ENCODE data around the gene RARRES2.
"Not testable (repeated sequence)": the region's sequence is repeated elsewhere in the genome, so short reads cannot be mapped to it uniquely, and the experiment has no call there.

RARRES2 gene

GRCh38 chr7:150314639-150315239, 26.7 kb downstream of the RARRES2 start:
- no peak for DNase-seq

GRCh38 chr7:150313870-150314269, 27.6 kb downstream of the RARRES2 start:
- DNase-seq, result no peak

GRCh38 chr7:150313367-150313809, 28.0 kb downstream of the RARRES2 start:
- no peak for DNase-seq

GRCh38 chr7:150312649-150313366, 28.6 kb downstream of the RARRES2 start:
- not testable (repeated sequence) for DNase-seq

DNA sequence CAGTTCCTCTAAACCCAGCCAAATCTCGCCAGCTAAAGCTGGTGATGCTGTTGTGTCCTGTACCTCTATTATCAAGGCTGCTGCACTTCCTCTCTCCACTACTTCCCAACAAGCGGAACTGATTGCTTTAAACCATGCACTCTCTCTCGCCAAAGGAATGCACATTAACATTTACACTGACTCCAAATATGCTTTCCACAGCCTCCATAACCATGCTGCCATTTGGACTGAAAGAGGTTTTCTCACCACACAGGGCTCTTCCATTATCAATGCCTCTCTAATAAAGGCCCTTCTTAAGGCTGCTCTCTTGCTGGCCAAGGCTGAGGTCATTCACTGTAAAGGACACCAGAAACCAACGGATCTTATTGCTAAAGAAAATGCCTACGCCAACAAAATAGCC, 29.7 kb downstream of the RARRES2 start:
- no peak for DNase-seq

DNA sequence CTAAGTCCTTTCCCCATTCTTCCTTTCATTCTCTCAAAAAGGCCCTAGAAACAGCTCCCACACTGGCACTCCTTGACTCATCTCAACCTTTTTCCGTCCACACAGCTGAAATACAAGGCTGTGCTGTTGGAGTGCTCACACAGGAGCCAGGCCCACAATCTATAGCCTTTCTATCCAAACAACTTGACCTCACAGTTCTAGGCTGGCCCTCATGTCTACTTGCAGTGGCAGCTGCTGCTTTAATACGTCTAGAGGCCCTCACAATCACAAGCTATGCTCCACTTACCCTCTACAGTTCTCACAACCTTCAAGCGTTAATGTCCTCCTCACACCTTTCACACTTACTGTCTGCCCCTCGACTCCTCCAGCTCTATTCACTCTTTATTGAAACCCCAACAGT, 30.3 kb downstream of the RARRES2 start:
- DNase-seq, result no peak

DNA sequence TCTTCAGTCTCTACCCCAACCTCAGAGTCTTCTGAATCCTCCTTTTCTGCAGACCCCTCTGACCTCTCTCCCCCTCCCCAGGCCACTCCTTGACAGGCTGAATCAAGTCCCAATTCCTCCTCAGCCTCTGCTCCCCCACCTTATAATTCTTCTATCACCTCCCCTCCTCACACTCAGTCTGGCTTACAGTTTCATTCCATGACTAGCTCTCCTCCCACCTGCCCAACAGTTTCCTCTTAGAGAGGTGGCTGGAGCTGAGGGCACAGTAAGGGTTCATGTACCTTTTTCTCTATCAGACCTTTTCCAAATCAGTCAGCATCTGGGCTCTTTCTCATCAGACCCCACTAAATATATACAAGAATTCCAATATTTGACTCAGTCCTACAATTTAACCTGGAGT, 32.9 kb downstream of the RARRES2 start:
- DNase-seq, result no peak

GRCh38 chr7:150307904-150308303, 33.5 kb downstream of the RARRES2 start:
- DNase-seq, result no peak

DNA sequence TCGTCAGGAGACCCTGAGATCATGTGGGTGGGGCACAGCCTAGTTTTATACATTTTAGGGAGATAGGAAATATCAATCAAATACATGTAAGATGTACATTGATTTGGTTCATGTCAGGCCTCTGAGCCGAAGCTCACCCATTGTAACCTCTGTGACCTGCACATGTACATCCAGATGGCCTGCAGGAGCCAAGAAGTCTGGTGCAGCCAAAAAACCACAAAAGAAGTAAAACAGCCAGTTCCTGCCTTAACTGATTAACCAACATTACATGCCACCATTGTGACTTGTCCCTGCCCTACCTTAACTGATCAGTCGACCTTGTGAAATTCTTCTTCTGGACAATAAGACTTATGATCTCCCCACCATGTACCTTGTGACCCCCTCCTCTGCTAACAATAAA, 34.3 kb downstream of the RARRES2 start:
- no peak for DNase-seq

DNA sequence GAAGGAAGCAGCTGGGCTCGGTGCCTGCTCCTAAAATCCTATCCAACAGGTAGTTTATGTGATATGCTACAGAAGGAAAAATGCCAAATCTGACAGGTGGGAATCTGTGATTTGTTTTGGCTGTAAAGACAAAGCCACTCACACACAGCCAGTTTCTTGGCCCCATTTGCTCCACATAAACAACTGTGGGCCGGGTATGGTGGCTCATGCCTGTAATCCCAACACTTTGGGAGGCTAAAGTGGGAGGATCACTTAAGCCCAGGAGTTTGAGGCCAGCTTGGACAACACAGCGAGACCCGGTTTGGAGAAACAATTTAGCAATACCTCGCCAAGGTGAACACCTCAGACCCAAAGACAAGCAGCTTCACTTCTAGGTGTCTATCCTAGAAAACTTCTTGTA, 35.1 kb downstream of the RARRES2 start:
- not testable (repeated sequence) for DNase-seq

DNA sequence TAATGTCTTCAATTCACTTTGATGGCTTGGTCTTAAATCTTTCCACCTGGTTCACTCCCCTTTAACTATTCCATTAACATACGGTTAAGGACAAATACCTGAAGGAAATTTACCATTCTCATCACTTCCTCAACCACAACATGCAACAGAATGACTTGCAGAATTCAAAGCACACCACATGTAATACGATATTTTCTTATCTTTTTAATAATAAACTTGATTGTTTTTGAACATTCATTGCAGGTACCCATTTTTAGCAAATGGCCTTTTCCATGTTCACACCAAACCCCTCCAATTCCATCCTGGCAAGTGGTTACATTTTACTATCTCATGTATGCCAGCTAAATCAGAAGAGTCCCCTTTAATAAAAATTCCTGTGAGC, 35.5 kb downstream of the RARRES2 start:
- not testable (repeated sequence) for DNase-seq

DNA sequence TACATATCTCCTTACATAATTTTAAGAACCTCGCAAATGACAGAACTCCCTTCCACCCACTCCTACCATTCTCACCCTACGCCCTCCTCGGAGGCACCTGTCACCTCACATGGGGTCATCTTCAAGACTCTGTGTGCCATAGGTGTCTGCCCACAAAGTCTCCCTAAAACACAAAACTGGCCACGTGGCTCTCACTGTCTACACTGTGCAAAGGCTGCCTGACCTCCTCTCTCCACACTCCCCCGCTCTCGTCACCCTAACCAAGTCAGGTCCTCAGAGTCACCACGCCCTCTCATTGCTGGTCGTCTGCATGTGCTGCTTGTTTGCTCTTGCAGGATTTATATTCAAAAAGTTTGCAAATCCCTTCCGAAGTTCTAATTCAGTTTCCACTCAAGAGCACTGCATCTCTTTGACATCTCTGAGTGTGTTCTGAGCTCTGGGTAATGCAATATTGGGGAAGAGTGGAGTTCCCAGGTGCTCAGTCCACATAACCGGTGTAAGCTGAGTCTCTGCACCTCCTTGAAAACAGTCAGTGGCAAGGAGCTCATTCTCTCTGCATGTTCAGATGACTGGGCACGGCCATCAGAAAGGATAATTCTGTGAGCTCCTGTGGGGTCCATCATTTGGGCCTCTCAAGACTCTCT, 36.0 kb downstream of the RARRES2 start:
- not testable (repeated sequence) for DNase-seq

DNA sequence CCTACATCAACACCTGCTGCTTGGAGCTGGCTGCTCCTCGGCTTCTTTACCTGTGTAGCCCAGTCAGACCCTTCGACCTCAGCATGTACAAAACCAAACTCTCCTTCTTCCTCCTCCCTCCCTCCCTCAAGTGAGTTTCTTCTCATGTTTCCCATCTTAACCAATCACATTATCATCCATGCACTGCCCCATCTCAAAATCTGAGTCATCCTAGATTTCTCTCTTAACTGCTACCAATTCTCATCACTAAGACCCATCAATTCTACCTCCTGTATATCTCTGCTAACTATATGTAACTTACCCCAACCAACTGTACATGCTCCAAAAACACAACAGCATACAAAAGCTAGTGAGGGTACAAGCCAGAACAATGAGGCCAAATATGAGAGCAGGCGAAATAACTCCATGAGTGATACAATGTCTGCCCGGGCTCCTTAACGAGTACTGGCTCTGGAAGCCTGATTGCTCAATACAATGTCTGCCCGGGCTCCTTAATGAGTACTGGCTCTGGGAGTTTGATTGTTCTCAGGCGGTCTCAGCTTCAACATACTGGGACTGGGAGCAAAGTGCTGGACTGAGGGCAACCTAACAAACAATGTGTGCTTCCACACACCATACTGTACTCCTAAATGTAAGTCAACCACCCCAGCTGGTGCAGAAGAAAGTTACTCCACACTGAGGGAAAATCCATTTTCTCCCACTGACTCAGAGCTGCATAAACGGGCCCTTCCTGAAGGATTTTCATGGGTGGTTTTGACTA, 36.8 kb downstream of the RARRES2 start:
- DNase-seq, result not testable (repeated sequence)

DNA sequence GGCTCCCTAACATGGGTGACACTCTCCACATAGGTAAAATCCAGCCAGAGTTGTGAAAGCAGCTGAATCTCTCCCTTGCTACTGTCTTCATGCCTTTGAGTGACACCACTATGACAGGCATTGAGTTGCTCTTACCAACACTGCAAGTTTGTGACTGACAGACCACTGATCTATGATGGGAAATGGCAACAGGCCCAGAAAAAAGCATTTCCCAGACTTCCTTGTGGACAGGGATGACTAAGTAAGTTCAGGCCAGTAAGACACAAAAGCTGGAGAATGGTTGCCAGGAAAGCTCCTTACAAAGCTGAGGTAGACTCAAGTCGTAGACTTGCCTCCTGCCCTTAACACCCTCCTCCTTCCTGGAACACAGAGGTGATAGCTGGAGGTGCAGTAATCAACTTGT, 38.5 kb downstream of the RARRES2 start:
- not testable (repeated sequence) for DNase-seq

DNA sequence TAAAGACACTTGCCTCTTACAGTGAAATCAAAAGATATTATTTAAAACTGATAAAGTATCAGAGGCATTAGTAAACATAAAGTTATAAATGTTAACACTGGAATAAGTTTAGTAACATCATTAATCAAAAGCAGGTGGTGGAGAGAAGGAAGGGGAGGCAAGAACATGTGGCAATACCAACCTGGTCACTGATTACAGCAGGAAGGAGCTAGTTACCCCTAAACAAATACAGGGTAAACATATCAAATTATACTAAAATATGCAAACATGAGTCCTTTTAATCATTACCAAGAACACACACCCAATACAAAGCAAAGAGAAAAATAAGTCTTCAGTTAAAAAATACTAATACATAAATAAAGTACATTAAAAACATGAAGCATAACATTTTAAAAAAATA, 43.5 kb downstream of the RARRES2 start:
- DNase-seq, result not testable (repeated sequence)

DNA sequence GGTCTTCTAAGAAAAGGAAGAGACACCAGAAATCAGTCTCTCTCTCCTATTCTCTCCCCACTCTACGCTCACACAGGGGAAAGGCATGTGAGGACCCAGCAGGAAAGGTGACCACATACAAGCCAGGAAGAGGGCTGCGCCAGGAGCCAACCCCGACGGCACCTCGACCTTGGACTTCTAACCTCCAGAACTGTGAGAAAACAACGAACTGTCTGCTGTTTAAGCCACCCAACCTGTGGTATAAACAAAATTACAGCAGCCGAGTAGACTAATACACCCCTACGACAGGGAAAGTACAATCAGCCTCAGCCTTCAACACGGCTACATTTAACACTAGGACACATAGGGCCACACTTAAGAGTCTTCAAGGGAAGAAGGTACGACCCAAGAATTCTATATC, 44.6 kb downstream of the RARRES2 start:
- not testable (repeated sequence) for DNase-seq

- DNase-seq, result not testable (repeated sequence)
Measured at GRCh38 chr7:150295614-150296013, 45.8 kb downstream of the RARRES2 start.

DNA sequence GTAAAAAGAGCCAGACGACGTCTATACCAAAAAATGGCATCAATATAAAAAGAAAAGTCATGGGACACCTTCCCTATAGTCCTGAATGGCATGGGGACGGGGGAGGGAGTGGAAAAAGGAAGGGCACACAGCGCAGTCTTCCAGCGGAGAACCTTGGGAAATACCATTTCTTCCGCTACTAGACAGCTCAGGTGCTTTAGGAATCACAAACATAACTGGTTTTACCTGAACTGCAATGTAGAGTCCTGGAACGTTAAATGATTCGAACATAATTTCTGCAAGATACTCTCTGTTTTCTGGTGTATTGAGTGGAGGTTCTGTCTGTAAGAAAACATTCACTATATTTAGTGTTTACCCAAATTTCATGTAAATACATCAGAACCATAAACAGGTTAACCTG, 46.4 kb downstream of the RARRES2 start:
- not testable (repeated sequence) for DNase-seq

DNA sequence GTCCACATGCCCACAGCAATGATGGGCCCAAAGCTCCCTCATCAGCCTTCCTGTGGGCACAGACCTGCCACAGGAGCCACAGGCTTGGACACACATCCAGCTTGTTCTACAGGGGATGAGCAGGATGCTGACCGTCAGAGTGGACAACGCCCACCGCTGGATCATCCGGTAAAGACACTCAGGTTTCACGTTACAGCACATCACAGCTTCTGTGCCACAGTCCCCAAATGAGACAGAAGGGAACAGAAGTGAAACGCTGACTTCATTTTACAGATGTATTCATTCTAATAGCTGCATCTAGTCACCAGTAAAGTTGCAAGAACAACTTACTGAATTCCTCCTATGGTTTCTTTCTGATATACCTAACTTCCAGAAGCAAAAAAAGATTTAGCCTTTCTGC, 51.1 kb downstream of the RARRES2 start:
- DNase-seq, result not testable (repeated sequence)

DNA sequence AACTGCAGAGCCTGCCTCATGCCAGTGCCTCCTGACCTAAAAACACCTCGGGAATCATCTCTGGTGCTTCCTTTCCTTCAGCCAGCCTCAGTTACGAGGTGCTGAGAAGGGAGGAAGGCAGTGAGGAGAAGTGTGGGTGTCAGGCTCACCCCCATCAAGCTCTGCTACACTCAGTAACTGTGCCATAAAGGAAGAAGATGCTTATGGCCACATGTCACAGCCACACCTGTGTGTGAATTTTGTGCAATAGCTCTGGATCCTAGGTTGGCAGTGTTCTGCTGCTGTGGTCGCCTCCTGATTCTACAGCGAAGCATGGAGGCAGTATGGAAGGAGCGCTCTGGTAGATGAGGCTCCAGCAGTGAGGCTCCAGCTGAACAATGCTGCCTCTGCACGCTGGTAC, 52.6 kb downstream of the RARRES2 start:
- DNase-seq, result not testable (repeated sequence)
